ENCODE data around the gene UBR4.

Gene UBR4

DNA sequence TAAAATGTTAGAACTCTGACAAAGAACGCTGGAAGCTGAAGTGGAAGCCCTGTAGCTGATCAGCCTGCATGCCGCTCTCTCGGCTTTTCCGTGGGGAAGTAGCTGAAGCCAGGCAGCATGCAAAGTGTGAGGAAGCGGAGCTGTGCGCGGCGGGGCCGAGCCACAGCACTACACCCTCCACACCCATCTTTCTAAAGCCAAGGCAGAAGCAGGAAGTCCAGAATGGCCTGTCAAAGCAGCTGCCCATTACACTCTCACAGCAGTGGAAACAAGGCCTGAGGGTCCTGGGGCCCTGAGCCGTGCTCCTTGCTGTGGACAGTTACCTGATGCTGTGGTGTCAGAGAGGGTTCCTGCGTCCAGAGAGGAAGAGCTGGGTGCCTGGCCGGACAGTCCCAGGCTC lies 69.6 kb downstream of the UBR4 start:
- TF ChIP-seq, protein P1, sequence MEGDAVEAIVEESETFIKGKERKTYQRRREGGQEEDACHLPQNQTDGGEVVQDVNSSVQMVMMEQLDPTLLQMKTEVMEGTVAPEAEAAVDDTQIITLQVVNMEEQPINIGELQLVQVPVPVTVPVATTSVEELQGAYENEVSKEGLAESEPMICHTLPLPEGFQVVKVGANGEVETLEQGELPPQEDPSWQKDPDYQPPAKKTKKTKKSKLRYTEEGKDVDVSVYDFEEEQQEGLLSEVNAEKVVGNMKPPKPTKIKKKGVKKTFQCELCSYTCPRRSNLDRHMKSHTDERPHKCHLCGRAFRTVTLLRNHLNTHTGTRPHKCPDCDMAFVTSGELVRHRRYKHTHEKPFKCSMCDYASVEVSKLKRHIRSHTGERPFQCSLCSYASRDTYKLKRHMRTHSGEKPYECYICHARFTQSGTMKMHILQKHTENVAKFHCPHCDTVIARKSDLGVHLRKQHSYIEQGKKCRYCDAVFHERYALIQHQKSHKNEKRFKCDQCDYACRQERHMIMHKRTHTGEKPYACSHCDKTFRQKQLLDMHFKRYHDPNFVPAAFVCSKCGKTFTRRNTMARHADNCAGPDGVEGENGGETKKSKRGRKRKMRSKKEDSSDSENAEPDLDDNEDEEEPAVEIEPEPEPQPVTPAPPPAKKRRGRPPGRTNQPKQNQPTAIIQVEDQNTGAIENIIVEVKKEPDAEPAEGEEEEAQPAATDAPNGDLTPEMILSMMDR (IDR thresholded peaks at IDR 0.05; ENCODE audit: insufficient read depth, low read depth, low read length, missing control alignments): no peak
- no peak overlapping the region for H3K4me3 ChIP-seq (ENCODE audit: low read length)
- DNase-seq (ENCODE audit: low read depth): no peak

DNA sequence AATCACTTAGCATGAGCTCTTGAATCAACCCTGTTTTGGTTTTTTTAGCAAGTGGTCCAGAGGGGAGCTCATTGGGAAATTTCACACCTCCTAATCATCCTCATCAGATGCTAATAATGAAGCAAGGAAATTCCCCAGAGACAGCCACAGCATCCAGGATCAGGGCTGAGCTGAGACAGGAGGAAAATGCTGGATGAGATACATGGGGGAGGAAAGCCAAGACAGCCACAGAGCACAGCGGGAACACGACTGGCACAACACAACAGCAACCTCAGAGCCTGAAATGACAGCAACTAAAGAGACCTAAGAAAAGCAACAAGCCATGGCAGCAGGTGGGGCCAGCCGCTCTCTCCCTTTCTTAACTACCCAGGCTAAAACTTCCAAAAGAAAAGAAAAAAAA lies 70.4 kb downstream of the UBR4 start:
- no peak for DNase-seq (ENCODE audit: low read depth)
- TF ChIP-seq, protein P1 (IDR thresholded peaks at IDR 0.05; ENCODE audit: insufficient read depth, low read depth, low read length, missing control alignments): no peak
- H3K4me3 ChIP-seq (ENCODE audit: low read length): no peak overlapping the region

DNA sequence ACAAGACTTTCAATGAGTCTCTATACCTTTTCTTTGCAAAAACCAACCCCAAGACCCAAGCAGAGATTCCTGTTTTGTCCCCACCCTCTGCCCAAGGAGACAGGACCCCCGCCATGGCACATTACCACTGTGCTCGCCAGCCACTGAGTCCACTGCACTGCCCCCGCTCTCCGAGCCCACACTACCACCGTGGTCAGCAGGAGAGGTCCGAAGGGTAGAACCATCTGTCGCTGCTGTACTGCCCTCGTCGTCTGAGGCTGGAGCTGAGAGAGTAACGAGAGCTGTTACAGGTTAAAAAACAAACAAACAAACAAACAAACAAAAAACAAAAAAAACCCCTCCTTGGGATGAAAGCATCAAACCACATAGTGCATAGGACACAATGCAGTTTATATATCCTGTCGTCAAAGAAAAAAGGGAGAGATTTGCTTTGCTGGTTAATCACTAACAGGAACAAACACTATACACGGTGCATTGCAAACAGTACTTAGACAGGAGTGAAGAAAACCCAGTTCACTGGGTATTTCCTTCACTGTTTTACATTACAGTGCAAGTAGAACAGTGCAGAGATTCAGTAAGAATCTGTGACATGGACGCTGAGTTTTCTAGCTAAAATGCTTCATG lies 71.0 kb downstream of the UBR4 start:
- no peak overlapping the region for H3K4me3 ChIP-seq (ENCODE audit: low read length)
- TF ChIP-seq, protein P1 (IDR thresholded peaks at IDR 0.05; ENCODE audit: insufficient read depth, low read depth, low read length, missing control alignments): no peak
- DNase-seq (ENCODE audit: low read depth): no peak

DNA sequence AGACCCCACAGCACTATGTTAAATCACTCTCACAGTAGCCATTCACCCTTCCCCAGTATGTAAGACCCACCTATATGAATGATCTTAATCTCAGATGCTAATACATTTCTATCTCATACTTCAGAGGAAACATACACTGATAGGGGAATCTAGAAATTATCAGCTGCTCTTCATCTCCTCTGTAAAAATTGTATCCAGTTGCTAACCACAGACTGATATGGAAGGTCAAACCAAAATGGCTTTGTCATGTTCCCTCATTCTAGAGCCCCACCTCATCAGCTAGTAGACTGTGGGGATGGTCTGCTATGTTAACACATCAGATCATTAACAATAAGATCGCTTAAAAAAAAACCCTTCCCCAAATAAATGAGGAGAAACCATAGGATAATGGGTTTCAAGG lies 71.7 kb downstream of the UBR4 start:
- TF ChIP-seq, protein P1 (IDR thresholded peaks at IDR 0.05; ENCODE audit: insufficient read depth, low read depth, low read length, missing control alignments): no peak
- H3K4me3 ChIP-seq (ENCODE audit: low read length): no peak overlapping the region
- DNase-seq (ENCODE audit: low read depth): no peak

DNA sequence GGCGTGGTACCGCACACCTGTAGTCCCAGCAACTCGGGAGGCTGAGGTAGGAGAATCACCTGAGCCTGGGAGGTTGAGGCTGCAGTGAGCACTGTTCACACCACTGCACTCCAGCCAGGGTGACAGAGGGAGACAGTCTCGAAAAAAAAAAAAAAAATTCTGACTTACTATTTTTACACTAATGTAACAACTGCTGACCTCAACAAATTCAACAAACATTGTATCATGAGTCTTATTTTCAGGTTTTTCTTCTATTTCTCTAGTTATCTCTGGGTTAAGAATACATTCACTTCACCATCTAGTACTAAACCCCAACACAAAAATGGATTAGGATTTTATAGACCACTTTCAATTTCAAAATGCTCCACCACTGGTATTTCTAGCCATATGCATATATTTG lies 72.9 kb downstream of the UBR4 start:
- TF ChIP-seq, protein P1 (IDR thresholded peaks at IDR 0.05; ENCODE audit: insufficient read depth, low read depth, low read length, missing control alignments): no peak
- H3K4me3 ChIP-seq (ENCODE audit: low read length): no peak overlapping the region
- DNase-seq (ENCODE audit: low read depth): no peak

DNA sequence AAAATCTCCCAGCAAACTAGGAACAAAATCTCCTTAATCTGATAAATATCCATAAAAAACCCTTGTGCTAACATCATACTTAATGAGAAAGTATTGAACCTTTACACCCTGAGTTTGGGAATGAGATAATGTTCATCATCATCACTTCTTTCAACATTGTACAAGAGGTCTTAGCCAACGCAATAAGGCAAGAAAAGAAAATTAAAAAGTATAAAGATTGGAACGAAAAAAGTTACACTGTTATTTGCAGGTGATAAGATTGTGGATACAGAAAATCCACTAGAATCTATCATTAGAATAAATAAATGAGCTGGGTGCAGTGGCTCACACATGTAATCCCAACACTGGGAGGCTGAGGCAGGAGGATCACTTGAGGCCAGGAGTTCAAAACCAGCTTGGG lies 76.7 kb downstream of the UBR4 start:
- TF ChIP-seq, protein P1 (IDR thresholded peaks at IDR 0.05; ENCODE audit: insufficient read depth, low read depth, low read length, missing control alignments): no peak
- no peak for DNase-seq (ENCODE audit: low read depth)
- no peak overlapping the region for H3K4me3 ChIP-seq (ENCODE audit: low read length)

DNA sequence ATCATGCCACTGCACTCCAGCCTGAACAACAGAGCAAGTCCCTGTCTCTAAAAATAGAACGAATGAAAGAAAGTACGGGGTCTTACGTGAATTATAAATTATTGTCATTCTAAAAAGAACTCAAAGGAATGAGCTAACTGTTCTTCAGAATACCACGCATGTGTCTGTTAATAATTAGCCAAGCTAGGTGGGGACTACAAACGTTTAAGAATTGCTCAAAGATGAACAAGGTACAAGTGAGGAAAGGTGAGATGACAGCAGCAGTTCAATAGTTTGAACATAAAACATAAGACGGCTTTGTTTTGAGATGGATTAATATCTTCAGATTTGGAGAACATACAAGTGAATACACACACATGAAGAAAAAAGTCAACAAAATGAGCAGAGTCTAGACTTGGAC lies 79.6 kb downstream of the UBR4 start:
- DNase-seq (ENCODE audit: low read depth): no peak
- no peak overlapping the region for H3K4me3 ChIP-seq (ENCODE audit: low read length)
- TF ChIP-seq, protein P1 (IDR thresholded peaks at IDR 0.05; ENCODE audit: insufficient read depth, low read depth, low read length, missing control alignments): no peak
